Measurements from ENCODE around the gene EMD.

Gene EMD

DNA sequence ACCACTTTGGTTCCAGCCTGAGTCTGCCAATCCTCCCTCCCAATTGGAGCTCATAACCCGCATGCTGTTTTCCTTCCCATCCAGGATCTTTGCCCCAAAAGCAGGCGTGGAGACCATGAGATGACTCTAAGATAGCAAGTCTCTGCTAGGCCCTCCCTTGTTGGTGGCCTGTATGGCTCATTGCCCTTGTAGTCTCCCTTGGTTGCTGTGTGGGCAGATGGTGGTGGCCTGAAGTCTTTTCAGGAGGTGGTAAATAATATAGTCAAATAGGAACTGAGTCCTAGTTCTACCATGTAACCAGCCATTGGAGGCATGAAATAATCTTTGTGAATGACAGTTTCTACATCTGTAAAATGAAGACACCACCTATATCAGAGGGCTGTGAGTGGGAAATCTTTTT is 50.6 kb downstream of the EMD start:
- TF ChIP-seq TEAD4 (IDR thresholded peaks at IDR 0.05) (no peak), EP300 (IDR thresholded peaks at IDR 0.05; ENCODE audit: borderline replicate concordance) (no peak), CREB1 (IDR thresholded peaks at IDR 0.05; ENCODE audit: low read depth) (no peak), YY1 (IDR thresholded peaks at IDR 0.05; ENCODE audit: low read depth) (no peak), NFIC (IDR thresholded peaks at IDR 0.05) (no peak), EGR1 (IDR thresholded peaks at IDR 0.05) (no peak), REST (IDR thresholded peaks at IDR 0.05; ENCODE audit: low read depth) (no peak), ZBTB7A (IDR thresholded peaks at IDR 0.05; ENCODE audit: low read depth) (no peak), RAD21 (IDR thresholded peaks at IDR 0.05; ENCODE audit: low read depth) (no peak), FOXM1 (IDR thresholded peaks at IDR 0.05; ENCODE audit: borderline replicate concordance, low read depth) (no peak), TCF12 (IDR thresholded peaks at IDR 0.05; ENCODE audit: low read depth) (no peak)
- TF ChIP-seq, protein P1, sequence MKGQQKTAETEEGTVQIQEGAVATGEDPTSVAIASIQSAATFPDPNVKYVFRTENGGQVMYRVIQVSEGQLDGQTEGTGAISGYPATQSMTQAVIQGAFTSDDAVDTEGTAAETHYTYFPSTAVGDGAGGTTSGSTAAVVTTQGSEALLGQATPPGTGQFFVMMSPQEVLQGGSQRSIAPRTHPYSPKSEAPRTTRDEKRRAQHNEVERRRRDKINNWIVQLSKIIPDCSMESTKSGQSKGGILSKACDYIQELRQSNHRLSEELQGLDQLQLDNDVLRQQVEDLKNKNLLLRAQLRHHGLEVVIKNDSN (IDR thresholded peaks at IDR 0.05) = no peak

- no peak for TF ChIP-seq TCF12 (IDR thresholded peaks at IDR 0.05; ENCODE audit: low read depth)
- TF ChIP-seq YY1 (IDR thresholded peaks at IDR 0.05; ENCODE audit: low read depth) = no peak
- TF ChIP-seq ZBTB7A (IDR thresholded peaks at IDR 0.05; ENCODE audit: low read depth) = no peak
- TF ChIP-seq CEBPB (IDR thresholded peaks at IDR 0.05) = no peak
- TF ChIP-seq, protein P1 (IDR thresholded peaks at IDR 0.05) = no peak
- TF ChIP-seq RAD21 (IDR thresholded peaks at IDR 0.05; ENCODE audit: low read depth) = no peak
- TF ChIP-seq TEAD4 (IDR thresholded peaks at IDR 0.05) = no peak
- TF ChIP-seq NFIC (IDR thresholded peaks at IDR 0.05) = no peak
- TF ChIP-seq TAF1 (IDR thresholded peaks at IDR 0.05; ENCODE audit: low read depth) = no peak
Observed at GRCh38 chrX:154430479-154430878, 51.4 kb downstream of the EMD start.

DNA sequence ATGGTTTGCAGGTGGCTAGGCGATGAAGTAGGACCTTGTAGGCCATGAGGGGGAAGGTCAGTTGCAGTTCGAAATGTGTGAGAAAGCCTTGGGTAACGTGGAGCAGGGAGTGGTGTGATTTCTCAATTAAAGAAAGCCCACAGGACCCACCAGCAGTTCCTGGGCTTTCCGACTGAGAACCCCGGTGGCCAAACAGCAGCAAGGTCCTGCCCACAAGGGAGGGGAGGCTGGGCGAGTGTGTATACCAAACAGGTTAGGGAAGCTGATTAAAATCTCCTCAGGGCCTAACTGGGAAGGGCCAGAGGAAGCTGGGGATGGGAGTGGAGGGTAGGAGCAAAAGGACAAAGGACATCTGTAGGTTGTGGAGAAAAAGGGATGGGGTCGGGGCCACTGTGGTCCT is 51.8 kb downstream of the EMD start:
- TF ChIP-seq TAF1 (IDR thresholded peaks at IDR 0.05; ENCODE audit: low read depth) = no peak
- no peak for TF ChIP-seq CREB1 (IDR thresholded peaks at IDR 0.05; ENCODE audit: low read depth)
- TF ChIP-seq TEAD4 (IDR thresholded peaks at IDR 0.05) = no peak
- TF ChIP-seq FOXM1 (IDR thresholded peaks at IDR 0.05; ENCODE audit: borderline replicate concordance, low read depth) = no peak
- TF ChIP-seq, protein P2, sequence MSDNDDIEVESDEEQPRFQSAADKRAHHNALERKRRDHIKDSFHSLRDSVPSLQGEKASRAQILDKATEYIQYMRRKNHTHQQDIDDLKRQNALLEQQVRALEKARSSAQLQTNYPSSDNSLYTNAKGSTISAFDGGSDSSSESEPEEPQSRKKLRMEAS (IDR thresholded peaks at IDR 0.05) = no peak
- TF ChIP-seq YY1 (IDR thresholded peaks at IDR 0.05; ENCODE audit: low read depth) = no peak
- TF ChIP-seq CEBPB (IDR thresholded peaks at IDR 0.05) = no peak
- TF ChIP-seq, protein P1 (IDR thresholded peaks at IDR 0.05) = no peak
- no peak for TF ChIP-seq EGR1 (IDR thresholded peaks at IDR 0.05)
